Glutamatergic neuron (in vitro differentiated cells): ENCODE results near the gene ADCY5. TPM values are rescaled to one million over a fixed set of nuclear protein-coding genes. Genes with fewer than 3 reads are reported as not detected.

ENCODE experiments used
- DNase-seq: peaks from one replicate; pipeline ENCODE4 v3.0.0; 2022
- H3K27ac Mint-ChIP-seq: one replicate; pipeline ENCODE4 v1.8.0; 2020; ENCODE audit warnings: mild to moderate bottlenecking, mixed read lengths, inconsistent platforms; ENCODE audit not compliant: unreplicated experiment
- H3K27me3 Mint-ChIP-seq: one replicate; pipeline ENCODE4 v1.8.0; 2020; ENCODE audit warnings: mild to moderate bottlenecking, moderate library complexity, mixed read lengths, inconsistent platforms; ENCODE audit not compliant: unreplicated experiment
- H3K36me3 Mint-ChIP-seq: one replicate; pipeline ENCODE4 v1.8.0; 2020; ENCODE audit warnings: mild to moderate bottlenecking, mixed read lengths, inconsistent platforms; ENCODE audit not compliant: unreplicated experiment
- H3K4me1 Mint-ChIP-seq: one replicate; pipeline ENCODE4 v1.8.0; 2020; ENCODE audit warnings: mild to moderate bottlenecking, low read depth, mixed read lengths, inconsistent platforms; ENCODE audit not compliant: unreplicated experiment
- H3K4me3 Mint-ChIP-seq: one replicate; pipeline ENCODE4 v1.8.0; 2020; ENCODE audit warnings: mild to moderate bottlenecking, mixed read lengths, inconsistent platforms; ENCODE audit not compliant: unreplicated experiment
- H3K9me3 Mint-ChIP-seq: one replicate; pipeline ENCODE4 v1.8.0; 2020; ENCODE audit warnings: mild to moderate bottlenecking, moderate library complexity, mixed read lengths, inconsistent platforms; ENCODE audit not compliant: unreplicated experiment
- CTCF ChIP-seq: fragments of 200-600 bp; sonication (generic); IDR thresholded peaks from one replicate; pipeline ENCODE4 v1.5.0; 2021; ENCODE audit not compliant: partially characterized antibody, unreplicated experiment
- total RNA-seq: library from RNA; stranded (reverse); fragmentation: NEBNext Ultra II Directional; extraction: Animal tissue kit (Norgen Biotek cat#: 25700); gene quantifications from one replicate; pipeline ENCODE4 v1.2.1, GENCODE V29; 2021; ENCODE audit not compliant: unreplicated experiment

The ADCY5 gene
- total RNA-seq, 1 donor from 2014 or later = 2.1 TPM

GRCh38 chr3:123444023-123444422, 4.9 kb downstream of the ADCY5 start:
- Mint-ChIP-seq H3K4me3 (no peak overlapping the region), H3K27ac (no peak overlapping the region), H3K4me1 (peaks cover 5% of the 10 kb centered on the region), H3K27me3 (peaks cover 26% of the 10 kb centered on the region), H3K9me3 (peaks cover 5% of the 10 kb centered on the region), H3K36me3 (peaks cover 5% of the 10 kb centered on the region)
- no peak for TF ChIP-seq CTCF
- no peak for DNase-seq

GRCh38 chr3:123442908-123443307, 6.0 kb downstream of the ADCY5 start:
- Mint-ChIP-seq H3K27ac (no peak overlapping the region), H3K27me3 (peaks cover 26% of the 10 kb centered on the region), H3K4me3 (no peak overlapping the region), H3K36me3 (peaks cover 5% of the 10 kb centered on the region), H3K9me3 (peaks cover 5% of the 10 kb centered on the region), H3K4me1 (peaks cover 5% of the 10 kb centered on the region)
- no peak for TF ChIP-seq CTCF
- no peak for DNase-seq

- no peak for TF ChIP-seq CTCF
- Mint-ChIP-seq H3K27me3 (peaks cover 26% of the 10 kb centered on the region), H3K9me3 (peaks cover 5% of the 10 kb centered on the region), H3K27ac (no peak overlapping the region), H3K36me3 (peaks cover 5% of the 10 kb centered on the region), H3K4me3 (no peak overlapping the region), H3K4me1 (peaks cover 5% of the 10 kb centered on the region)
- DNase-seq = no peak
Observed at GRCh38 chr3:123442125-123442524, 6.8 kb downstream of the ADCY5 start.

- H3K27me3 Mint-ChIP-seq = peaks cover 12% of the 10 kb centered on the region
- H3K9me3 Mint-ChIP-seq = no peaks in the 10 kb centered on the region
- peaks cover 5% of the 10 kb centered on the region for H3K4me1 Mint-ChIP-seq
- no peak overlapping the region for H3K27ac Mint-ChIP-seq
- DNase-seq = no peak
- no peaks in the 10 kb centered on the region for H3K36me3 Mint-ChIP-seq
- no peak for TF ChIP-seq CTCF
- no peak overlapping the region for H3K4me3 Mint-ChIP-seq
Observed at GRCh38 chr3:123439806-123440580, 8.9 kb downstream of the ADCY5 start.

GRCh38 chr3:123432832-123433523, 15.9 kb downstream of the ADCY5 start:
- no peaks in the 10 kb centered on the region for H3K4me1 Mint-ChIP-seq
- no peak overlapping the region for H3K4me3 Mint-ChIP-seq
- H3K27me3 Mint-ChIP-seq = peaks cover 9% of the 10 kb centered on the region
- peaks cover 1% of the 10 kb centered on the region for H3K9me3 Mint-ChIP-seq
- no peak for DNase-seq
- H3K36me3 Mint-ChIP-seq = no peaks in the 10 kb centered on the region
- no peak for TF ChIP-seq CTCF
- H3K27ac Mint-ChIP-seq = no peak overlapping the region
